ENCODE results near the gene MYO7B.

The MYO7B gene

DNA sequence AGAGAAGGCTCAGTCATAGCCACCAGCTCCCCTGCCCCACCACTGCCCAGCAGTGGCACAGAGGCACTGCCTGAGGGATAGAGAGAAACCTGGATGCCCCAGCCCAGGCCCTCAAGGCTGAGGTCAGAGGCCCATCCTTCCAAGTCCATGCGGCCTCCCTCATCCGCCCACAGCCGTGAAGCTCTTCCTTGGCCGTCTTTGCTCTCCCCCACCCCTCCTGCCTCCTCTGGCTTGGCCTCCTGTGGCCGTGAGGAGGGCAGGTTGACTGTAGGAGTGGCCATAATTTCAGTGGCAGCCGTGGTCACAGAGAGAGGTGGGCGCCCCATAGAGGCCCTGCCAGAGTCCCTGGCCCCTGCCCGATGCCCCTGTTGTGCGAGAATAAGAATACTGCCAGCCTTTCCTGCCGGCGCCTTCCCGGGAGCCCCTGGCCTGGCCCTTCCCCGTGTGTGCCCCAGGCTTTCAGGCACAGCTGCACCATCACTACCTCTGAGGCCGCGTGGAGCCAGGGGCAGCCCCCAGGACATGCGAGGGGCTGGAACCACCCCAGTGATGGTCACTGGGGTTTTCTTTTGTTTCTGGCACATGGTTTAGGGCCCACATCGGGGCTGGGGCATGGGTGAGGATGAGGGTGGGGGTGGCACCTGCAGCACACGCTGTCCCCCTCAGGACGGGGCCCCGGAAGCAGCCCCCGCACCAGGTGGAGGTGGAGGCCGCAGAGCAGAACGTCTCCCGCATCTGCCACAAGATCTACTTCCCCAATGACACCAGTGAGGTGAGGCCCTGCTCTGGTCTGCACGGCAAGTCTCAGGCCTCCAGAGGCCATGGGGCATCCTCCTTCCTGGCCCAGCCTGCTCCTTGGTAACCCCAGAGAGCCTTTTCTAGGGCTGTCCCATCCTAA is 97.4 kb downstream of the MYO7B start:
- no peak for DNase-seq (ENCODE audit: extremely low read depth, low read depth)
- no peak overlapping the region for H3K4me3 ChIP-seq (replicated peaks; ENCODE audit: low read depth, low read length)
- no peak for TF ChIP-seq CTCF (IDR thresholded peaks at IDR 0.05; ENCODE audit: low read depth, low read length, missing control alignments)

DNA sequence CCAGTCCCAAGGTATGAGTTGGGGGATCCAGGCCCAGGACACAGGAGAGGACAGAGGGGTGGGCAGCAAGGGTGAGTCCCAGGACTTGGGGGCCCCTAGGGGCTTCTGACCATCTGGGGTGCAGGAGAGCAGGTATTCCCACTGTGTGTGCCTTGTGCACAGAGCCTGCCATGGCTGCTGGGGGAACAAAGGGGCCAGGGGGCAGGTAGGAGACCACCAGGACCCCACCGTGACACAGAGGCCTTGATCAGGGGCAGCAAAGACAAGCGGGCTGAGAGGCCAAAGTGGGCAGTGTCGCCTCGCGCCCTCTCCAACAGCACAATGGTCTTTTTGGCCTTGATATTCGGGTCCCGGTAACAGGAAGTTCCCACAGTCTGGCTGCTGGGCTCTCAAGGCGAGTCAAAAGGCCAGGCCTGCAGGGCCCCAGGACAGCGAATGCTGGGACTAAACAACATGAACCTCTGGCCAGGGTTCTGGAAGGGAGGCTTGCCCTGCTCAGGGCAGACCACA is 98.1 kb downstream of the MYO7B start:
- no peak overlapping the region for H3K4me3 ChIP-seq (replicated peaks; ENCODE audit: low read depth, low read length)
- no peak for DNase-seq (ENCODE audit: extremely low read depth, low read depth)
- TF ChIP-seq CTCF (IDR thresholded peaks at IDR 0.05; ENCODE audit: low read depth, low read length, missing control alignments), result no peak

DNA sequence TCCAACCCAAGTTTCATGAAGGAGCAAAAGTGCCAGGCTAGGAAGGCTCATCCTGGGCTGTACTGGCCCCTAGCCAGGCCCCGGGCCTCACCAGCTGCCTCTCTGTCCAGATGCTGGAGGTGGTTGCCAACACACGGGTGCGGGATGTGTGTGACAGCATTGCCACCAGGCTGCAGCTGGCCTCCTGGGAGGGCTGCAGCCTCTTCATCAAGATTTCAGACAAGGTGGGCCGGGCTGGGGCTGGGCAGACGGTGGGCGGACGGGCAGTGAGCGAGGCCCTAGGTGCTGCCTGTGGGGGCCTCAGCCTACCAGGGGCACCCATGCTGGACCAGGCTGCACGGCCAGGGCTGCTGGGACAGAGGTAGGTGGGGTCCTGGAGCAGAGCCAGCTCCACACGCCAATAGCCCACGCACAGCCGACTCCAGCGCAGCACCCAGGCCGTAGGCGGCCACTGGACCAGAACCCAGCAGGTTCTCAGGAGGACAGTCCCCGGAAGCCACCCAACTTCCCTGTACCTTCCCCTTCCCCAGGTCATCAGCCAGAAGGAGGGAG is 98.7 kb downstream of the MYO7B start:
- H3K4me3 ChIP-seq (replicated peaks; ENCODE audit: low read depth, low read length), result no peak overlapping the region
- no peak for TF ChIP-seq CTCF (IDR thresholded peaks at IDR 0.05; ENCODE audit: low read depth, low read length, missing control alignments)
- no peak for DNase-seq (ENCODE audit: extremely low read depth, low read depth)

DNA sequence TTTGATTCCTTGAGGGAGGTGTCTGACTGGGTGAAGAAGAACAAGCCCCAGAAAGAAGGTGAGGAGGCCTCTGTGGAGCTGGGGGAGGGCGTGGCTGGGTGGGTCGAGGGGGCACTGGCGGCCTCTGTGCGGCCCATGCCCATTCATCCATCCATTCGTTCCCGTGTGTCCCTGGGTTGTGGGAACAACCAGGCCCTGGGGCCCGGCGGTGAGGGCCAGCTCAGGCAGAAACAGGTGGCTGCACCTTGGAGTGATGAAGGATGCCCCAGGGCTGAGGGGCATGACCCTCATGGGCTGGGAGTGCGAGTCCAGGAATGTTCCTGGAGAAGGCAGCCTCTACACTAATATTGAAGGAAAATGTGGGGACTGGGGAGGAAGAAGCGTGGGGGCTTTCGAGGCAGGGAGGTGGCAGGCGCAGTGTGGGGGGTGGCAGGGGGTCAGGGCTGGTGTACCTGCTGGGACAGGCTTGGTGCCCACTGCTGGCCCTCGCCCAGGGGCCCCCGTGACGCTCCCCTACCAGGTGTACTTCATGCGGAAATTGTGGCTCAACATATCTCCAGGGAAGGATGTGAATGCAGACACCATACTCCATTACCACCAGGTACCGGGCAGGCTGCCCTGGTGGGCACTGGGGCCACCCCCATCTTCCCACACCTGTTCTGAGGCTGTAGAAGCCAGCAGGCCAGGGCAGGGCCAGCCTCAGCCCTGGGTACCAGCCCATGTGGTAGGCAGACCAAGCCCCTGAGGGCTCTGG is 99.3 kb downstream of the MYO7B start:
- H3K4me3 ChIP-seq (replicated peaks; ENCODE audit: low read depth, low read length), result no peak overlapping the region
- TF ChIP-seq CTCF (IDR thresholded peaks at IDR 0.05; ENCODE audit: low read depth, low read length, missing control alignments), result no peak

GRCh38 chr2:127635380-127636237 is 100.1 kb downstream of the MYO7B start:
- DNase-seq (ENCODE audit: extremely low read depth, low read depth), result no peak
- no peak for TF ChIP-seq CTCF (IDR thresholded peaks at IDR 0.05; ENCODE audit: low read depth, low read length, missing control alignments)
- H3K4me3 ChIP-seq (replicated peaks; ENCODE audit: low read depth, low read length), result no peak overlapping the region

More for the DNA sequence above, 99.3 kb downstream of the MYO7B start:
- no peak for DNase-seq (ENCODE audit: extremely low read depth, low read depth)
